Activated B cell treated with CpG ODN at 0.5 μM for 24 hours (primary cell): ENCODE data around the gene MRPL55. TPM values are rescaled to one million over a fixed set of nuclear protein-coding genes. Genes with fewer than 3 reads are reported as not detected.

Source experiments
- ATAC-seq: fragments of 200-7000 bp; cut with Tn5 transposase; one replicate; pipeline ENCODE4 v1.10.0; 2021; ENCODE audit warnings: low read depth, mild to moderate bottlenecking, moderate library complexity
- CTCF ChIA-PET: fragments of 350-600 bp; sonication (Branson Sonifier 250); formaldehyde crosslinking; loops from one replicate; lab custom pipeline; 2021; ENCODE audit warnings: antibody characterized with exemption; lab: Charles Lee
- POLR2A ChIA-PET: fragments of 350-600 bp; sonication (Branson Sonifier 250); formaldehyde crosslinking; loops from one replicate; lab custom pipeline; 2021; ENCODE audit warnings: antibody characterized with exemption; lab: Charles Lee
- DNase-seq: peaks from one replicate; pipeline ENCODE4 v3.0.0; 2022
- H3K27ac Mint-ChIP-seq: one replicate; pipeline ENCODE4 v1.8.0; 2020; ENCODE audit warnings: mixed read lengths
- H3K27me3 Mint-ChIP-seq: one replicate; pipeline ENCODE4 v1.8.0; 2021; ENCODE audit warnings: mixed read lengths
- H3K36me3 Mint-ChIP-seq: one replicate; pipeline ENCODE4 v1.8.0; 2021; ENCODE audit warnings: low read depth, mixed read lengths
- H3K4me1 Mint-ChIP-seq: one replicate; pipeline ENCODE4 v1.8.0; 2021; ENCODE audit warnings: mixed read lengths
- H3K4me3 Mint-ChIP-seq: one replicate; pipeline ENCODE4 v1.8.0; 2020; ENCODE audit warnings: mild to moderate bottlenecking, mixed read lengths
- H3K9me3 Mint-ChIP-seq: one replicate; pipeline ENCODE4 v1.8.0; 2020; ENCODE audit warnings: mixed read lengths
- CTCF ChIP-seq: fragments of 200-600 bp; IDR thresholded peaks from one replicate; pipeline ENCODE4 v1.8.0; 2022; ENCODE audit warnings: antibody characterized with exemption, mild to moderate bottlenecking
- intact Hi-C: fragments of 100-400 bp; cut with micrococcal nuclease; formaldehyde crosslinking; loops from one replicate; pipeline ENCODE4 v1.15.1; 2024
- total RNA-seq: library from RNA; stranded (reverse); gene quantifications from 2 replicates; pipeline ENCODE4 v1.2.3, GENCODE V29; 2022

The MRPL55 gene
- total RNA-seq, 1 donor from 2014 or later: 34.0 TPM

GRCh38 chr1:228139406-228139930 lies 30.4 kb upstream of the MRPL55 start:
- ATAC-seq (no peak), DNase-seq (no peak)
- H3K36me3 Mint-ChIP-seq: peaks cover 5% of the 10 kb centered on the region
- CTCF ChIA-PET: interaction anchor here (5.0 kb wide), 1 partner anchor 26 kb away, joined by 20 read pairs; the partner anchor contains the start of gene IBA57
- H3K4me3 Mint-ChIP-seq: peak overlapping the region; percentile 96
- peaks cover 71% of the 10 kb centered on the region for H3K4me1 Mint-ChIP-seq
- POLR2A ChIA-PET: interaction anchor here (0.9 to 5.1 kb wide), 6 partner anchors 26 to 347 kb away, joined by 3 to 134 read pairs (median 8); partner anchors contain the start of genes ARF1, IBA57, MRPL55 and RNF187
- no peaks in the 10 kb centered on the region for H3K27me3 Mint-ChIP-seq
- no peaks in the 10 kb centered on the region for H3K9me3 Mint-ChIP-seq
- no peak for TF ChIP-seq CTCF
- intact Hi-C loops: loop anchor here (1.0 kb wide), 1 partner anchor 57 kb away; the partner anchor contains the start of gene ARF1
- H3K27ac Mint-ChIP-seq: peak overlapping the region; percentile 99

- TF ChIP-seq CTCF: no peak
- CTCF ChIA-PET: interaction anchor here (1.0 to 5.0 kb wide), 3 partner anchors 29 to 364 kb away, joined by 3 to 20 read pairs (median 7); partner anchors contain the start of gene IBA57
- intact Hi-C loops: no loop called here
Observed at GRCh38 chr1:228136901-228137300, 27.8 kb upstream of the MRPL55 start.

GRCh38 chr1:228134591-228134990 lies 25.5 kb upstream of the MRPL55 start:
- Mint-ChIP-seq H3K27me3 (peaks cover 2% of the 10 kb centered on the region), H3K27ac (no peak overlapping the region), H3K4me1 (peaks cover 33% of the 10 kb centered on the region), H3K36me3 (peaks cover 1% of the 10 kb centered on the region), H3K9me3 (no peaks in the 10 kb centered on the region), H3K4me3 (no peak overlapping the region)
- intact Hi-C loops: loop anchor here (5.0 kb wide), 2 partner anchors 143 to 368 kb away; no protein-coding TSS in a partner anchor
- POLR2A ChIA-PET: no interaction called here
- no peak for TF ChIP-seq CTCF
- CTCF ChIA-PET: interaction anchor here (5.0 kb wide), 1 partner anchor 31 kb away, joined by 20 read pairs; the partner anchor contains the start of gene IBA57
- DNase-seq (no peak), ATAC-seq (no peak)

More at GRCh38 chr1:228136901-228137300, 27.8 kb upstream of the MRPL55 start:
- peak overlapping the region; percentile 99 for H3K27ac Mint-ChIP-seq
- no peaks in the 10 kb centered on the region for H3K27me3 Mint-ChIP-seq
- DNase-seq (no peak), ATAC-seq (no peak)
- H3K4me1 Mint-ChIP-seq: peaks cover 46% of the 10 kb centered on the region
- H3K9me3 Mint-ChIP-seq: no peaks in the 10 kb centered on the region
- POLR2A ChIA-PET: interaction anchor here (0.6 to 5.1 kb wide), 4 partner anchors 29 to 423 kb away, joined by 3 to 134 read pairs (median 4); partner anchors contain the start of gene IBA57
- H3K36me3 Mint-ChIP-seq: peaks cover 5% of the 10 kb centered on the region
- H3K4me3 Mint-ChIP-seq: no peak overlapping the region

GRCh38 chr1:228131766-228132165 lies 22.7 kb upstream of the MRPL55 start:
- TF ChIP-seq CTCF: no peak
- intact Hi-C loops: loop anchor here (1.0 to 5.0 kb wide), 7 partner anchors 35 to 384 kb away; a partner anchor contains a TSS
- no peaks in the 10 kb centered on the region for H3K9me3 Mint-ChIP-seq
- ChIA-PET CTCF (interaction anchor here (1.5 to 3.1 kb wide), 4 partner anchors 33 to 384 kb away, joined by 3 to 27 read pairs (median 12); no protein-coding TSS in a partner anchor), POLR2A (no interaction called here)
- no peak overlapping the region for H3K4me3 Mint-ChIP-seq
- no peaks in the 10 kb centered on the region for H3K36me3 Mint-ChIP-seq
- DNase-seq (no peak), ATAC-seq (no peak)
- no peak overlapping the region for H3K27ac Mint-ChIP-seq
- H3K27me3 Mint-ChIP-seq: peaks cover 2% of the 10 kb centered on the region
- H3K4me1 Mint-ChIP-seq: peaks cover 9% of the 10 kb centered on the region

GRCh38 chr1:228125185-228125584 lies 16.1 kb upstream of the MRPL55 start:
- Mint-ChIP-seq H3K4me1 (peaks cover 9% of the 10 kb centered on the region), H3K27ac (no peak overlapping the region), H3K9me3 (no peaks in the 10 kb centered on the region), H3K4me3 (no peak overlapping the region), H3K36me3 (no peaks in the 10 kb centered on the region), H3K27me3 (no peaks in the 10 kb centered on the region)
- TF ChIP-seq CTCF: no peak
- ChIA-PET POLR2A (interaction anchor here (1.0 to 1.5 kb wide), 2 partner anchors 13 to 43 kb away, joined by 3 to 7 read pairs; no protein-coding TSS in a partner anchor), CTCF (no interaction called here)
- DNase-seq: no peak
- no peak for ATAC-seq
- intact Hi-C loops: no loop called here
